ENCODE measurements around the gene NOS1. TPM values are rescaled to one million over a fixed set of nuclear protein-coding genes. Genes with fewer than 3 reads are reported as not detected.
"Not testable (repeated sequence)": the region's sequence is repeated elsewhere in the genome, so short reads cannot be mapped to it uniquely, and the experiment has no call there.

The NOS1 gene
- polyA plus RNA-seq, 1 donor from 2014 or later: not detected

DNA sequence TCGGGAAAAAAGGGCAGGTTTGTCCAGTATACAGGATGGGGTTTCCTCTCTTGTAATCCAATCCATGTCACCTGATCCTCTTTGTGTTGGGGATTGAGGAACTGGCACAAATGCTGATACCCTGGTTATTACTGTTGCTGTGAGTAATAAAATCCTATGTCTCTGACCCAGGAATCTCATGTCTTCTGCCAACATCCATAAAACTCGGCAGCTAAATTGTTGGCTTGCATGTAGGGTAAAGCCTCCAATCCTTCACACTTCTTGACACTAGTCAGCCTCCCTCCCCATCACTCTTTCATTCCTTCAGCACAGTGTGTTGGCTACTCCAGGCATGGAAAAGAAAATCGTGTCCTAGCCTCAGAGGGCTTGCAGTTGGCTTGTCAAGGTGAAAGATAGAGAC lies 9.2 kb upstream of the NOS1 start:
- Histone ChIP-seq H3K27me3 (ENCODE audit: insufficient read depth, low read depth, low read length) (no peaks in the 10 kb centered on the region), H3K79me2 (replicated peaks; ENCODE audit: insufficient read depth, low read length) (no peaks in the 10 kb centered on the region), H4K20me1 (ENCODE audit: insufficient read depth) (no peaks in the 10 kb centered on the region), H3K4me2 (ENCODE audit: low read length) (no peak overlapping the region), H3K9me3 (ENCODE audit: low read length) (no peaks in the 10 kb centered on the region), H3K9ac (ENCODE audit: low read length) (no peak overlapping the region), H2AFZ (ENCODE audit: low read depth, low read length) (no peak overlapping the region), H3K9me2 (ENCODE audit: insufficient read depth, low read length) (no peaks in the 10 kb centered on the region), H3K27ac (ENCODE audit: low read length) (no peak overlapping the region), H3K36me3 (ENCODE audit: insufficient read depth, low read length) (no peaks in the 10 kb centered on the region), H3F3A (ENCODE audit: insufficient read depth, low read length, poor library complexity, severe bottlenecking) (no peaks in the 10 kb centered on the region), H3K4me3 (ENCODE audit: low read length) (no peak overlapping the region)
- TF ChIP-seq, protein P1, sequence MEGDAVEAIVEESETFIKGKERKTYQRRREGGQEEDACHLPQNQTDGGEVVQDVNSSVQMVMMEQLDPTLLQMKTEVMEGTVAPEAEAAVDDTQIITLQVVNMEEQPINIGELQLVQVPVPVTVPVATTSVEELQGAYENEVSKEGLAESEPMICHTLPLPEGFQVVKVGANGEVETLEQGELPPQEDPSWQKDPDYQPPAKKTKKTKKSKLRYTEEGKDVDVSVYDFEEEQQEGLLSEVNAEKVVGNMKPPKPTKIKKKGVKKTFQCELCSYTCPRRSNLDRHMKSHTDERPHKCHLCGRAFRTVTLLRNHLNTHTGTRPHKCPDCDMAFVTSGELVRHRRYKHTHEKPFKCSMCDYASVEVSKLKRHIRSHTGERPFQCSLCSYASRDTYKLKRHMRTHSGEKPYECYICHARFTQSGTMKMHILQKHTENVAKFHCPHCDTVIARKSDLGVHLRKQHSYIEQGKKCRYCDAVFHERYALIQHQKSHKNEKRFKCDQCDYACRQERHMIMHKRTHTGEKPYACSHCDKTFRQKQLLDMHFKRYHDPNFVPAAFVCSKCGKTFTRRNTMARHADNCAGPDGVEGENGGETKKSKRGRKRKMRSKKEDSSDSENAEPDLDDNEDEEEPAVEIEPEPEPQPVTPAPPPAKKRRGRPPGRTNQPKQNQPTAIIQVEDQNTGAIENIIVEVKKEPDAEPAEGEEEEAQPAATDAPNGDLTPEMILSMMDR (IDR thresholded peaks at IDR 0.05; ENCODE audit: poor library complexity, severe bottlenecking): no peak

DNA sequence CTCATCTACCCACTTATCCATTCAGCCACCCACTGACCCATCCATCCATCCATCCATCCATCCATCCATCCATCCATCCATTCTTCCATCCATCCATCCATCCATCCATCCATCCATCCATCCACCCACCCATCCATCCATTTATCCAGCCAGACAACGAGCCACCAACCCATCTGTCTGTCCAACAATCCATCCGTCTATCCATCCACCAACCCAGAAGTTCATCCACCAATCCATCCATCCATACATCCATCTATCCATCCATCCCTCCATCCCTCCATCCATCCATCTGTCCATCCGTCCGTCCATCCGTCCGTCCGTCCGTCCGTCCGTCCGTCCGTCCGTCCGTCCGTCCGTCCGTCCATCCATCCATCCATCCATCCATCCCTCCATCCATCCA lies 8.6 kb upstream of the NOS1 start:
- not testable (repeated sequence) for H3K9me2 ChIP-seq (ENCODE audit: insufficient read depth, low read length); H3F3A ChIP-seq (ENCODE audit: insufficient read depth, low read length, poor library complexity, severe bottlenecking); H2AFZ ChIP-seq (ENCODE audit: low read depth, low read length); H3K27ac ChIP-seq (ENCODE audit: low read length); H4K20me1 ChIP-seq (ENCODE audit: insufficient read depth); H3K9ac ChIP-seq (ENCODE audit: low read length); H3K27me3 ChIP-seq (ENCODE audit: insufficient read depth, low read depth, low read length); H3K4me3 ChIP-seq (ENCODE audit: low read length); H3K9me3 ChIP-seq (ENCODE audit: low read length); H3K36me3 ChIP-seq (ENCODE audit: insufficient read depth, low read length); H3K79me2 ChIP-seq (replicated peaks; ENCODE audit: insufficient read depth, low read length); H3K4me2 ChIP-seq (ENCODE audit: low read length)

DNA sequence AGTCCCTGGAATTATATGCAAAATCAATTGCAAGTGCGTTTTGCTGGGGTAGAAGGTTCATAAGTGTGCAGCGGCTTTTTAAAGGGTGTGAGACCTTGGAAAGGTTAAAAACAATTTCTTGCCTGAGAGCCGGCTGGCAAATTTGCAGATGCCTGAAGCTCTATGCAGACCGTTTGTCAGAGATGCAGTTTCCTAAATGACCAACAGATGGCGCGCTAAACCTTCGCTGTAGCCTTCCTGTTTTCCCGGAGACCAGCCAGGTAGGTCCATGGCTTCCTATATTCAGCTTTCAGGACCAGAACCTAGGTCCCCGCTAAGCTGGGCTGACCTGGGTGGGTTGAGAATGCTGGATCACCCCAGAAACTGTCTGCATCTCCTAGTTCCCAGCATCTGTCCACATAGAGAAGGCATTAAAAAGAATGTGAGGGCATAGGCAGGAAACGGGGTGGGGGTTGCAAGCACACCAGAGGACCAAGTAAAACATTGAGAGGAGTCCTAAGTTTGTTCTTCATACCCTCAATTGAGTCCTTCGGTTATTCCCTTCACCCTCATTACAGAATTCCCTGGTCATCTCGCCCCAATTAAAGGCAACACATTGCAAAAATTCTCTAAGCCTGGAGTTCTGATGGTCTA lies 5.7 kb upstream of the NOS1 start:
- H3K79me2 ChIP-seq (replicated peaks; ENCODE audit: insufficient read depth, low read length): no peaks in the 10 kb centered on the region
- H3K9me2 ChIP-seq (ENCODE audit: insufficient read depth, low read length): no peaks in the 10 kb centered on the region
- H4K20me1 ChIP-seq (ENCODE audit: insufficient read depth): no peaks in the 10 kb centered on the region
- TF ChIP-seq POLR2AphosphoS5 (IDR thresholded peaks at IDR 0.05) (no peak), SMC3 (conservative IDR thresholded peaks at IDR 0.05; ENCODE audit: poor library complexity) (peak; percentile 97), RAD21 (conservative IDR thresholded peaks at IDR 0.05) (peak; percentile 94)
- TF ChIP-seq, protein P1 (IDR thresholded peaks at IDR 0.05; ENCODE audit: poor library complexity, severe bottlenecking): peak; percentile 96
- no peaks in the 10 kb centered on the region for H3K36me3 ChIP-seq (ENCODE audit: insufficient read depth, low read length)
- H3K27ac ChIP-seq (ENCODE audit: low read length): no peak overlapping the region
- H3K4me2 ChIP-seq (ENCODE audit: low read length): no peak overlapping the region
- H2AFZ ChIP-seq (ENCODE audit: low read depth, low read length): no peak overlapping the region
- H3K27me3 ChIP-seq (ENCODE audit: insufficient read depth, low read depth, low read length): peaks cover 29% of the 10 kb centered on the region
- no peaks in the 10 kb centered on the region for H3K9me3 ChIP-seq (ENCODE audit: low read length)
- H3K4me3 ChIP-seq (ENCODE audit: low read length): no peak overlapping the region
- no peaks in the 10 kb centered on the region for H3F3A ChIP-seq (ENCODE audit: insufficient read depth, low read length, poor library complexity, severe bottlenecking)
- no peak overlapping the region for H3K9ac ChIP-seq (ENCODE audit: low read length)

DNA sequence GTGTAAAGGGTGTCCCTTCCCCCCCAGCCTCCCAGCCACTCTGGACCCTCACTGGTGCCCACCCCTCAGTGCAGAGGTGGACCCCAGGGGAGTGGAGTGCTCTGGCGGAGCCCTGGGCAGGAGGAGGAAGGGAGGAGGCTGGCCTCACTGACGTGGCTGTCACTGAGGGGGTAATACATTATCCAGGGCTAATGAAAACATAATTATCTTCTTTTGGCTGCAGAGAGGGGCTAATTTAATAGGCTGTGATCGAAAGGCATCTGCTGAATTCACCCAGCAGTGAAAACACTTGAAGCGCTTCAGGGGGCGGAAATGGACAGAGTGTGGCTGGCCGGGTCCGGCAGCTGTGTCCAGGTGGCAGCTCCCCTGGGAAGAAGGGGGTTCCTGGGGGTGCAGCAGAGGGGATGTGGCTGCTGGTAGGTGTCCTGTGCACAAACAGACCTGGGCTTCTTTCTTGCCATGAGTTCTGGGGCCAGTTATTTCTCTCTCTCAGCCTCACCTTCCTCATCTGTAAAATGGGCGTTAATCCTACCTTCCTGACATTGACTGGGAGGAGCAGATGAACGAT lies 3.7 kb upstream of the NOS1 start:
- H2AFZ ChIP-seq (ENCODE audit: low read depth, low read length): no peak overlapping the region
- H3K27me3 ChIP-seq (ENCODE audit: insufficient read depth, low read depth, low read length): peaks cover 49% of the 10 kb centered on the region
- no peaks in the 10 kb centered on the region for H4K20me1 ChIP-seq (ENCODE audit: insufficient read depth)
- no peaks in the 10 kb centered on the region for H3K9me3 ChIP-seq (ENCODE audit: low read length)
- TF ChIP-seq MXI1 (conservative IDR thresholded peaks at IDR 0.05; ENCODE audit: poor library complexity, severe bottlenecking) (no peak), SMC3 (conservative IDR thresholded peaks at IDR 0.05; ENCODE audit: poor library complexity) (no peak), EP300 (conservative IDR thresholded peaks at IDR 0.05; ENCODE audit: poor library complexity, severe bottlenecking) (no peak), POLR2AphosphoS5 (IDR thresholded peaks at IDR 0.05) (no peak)
- TF ChIP-seq, protein P2, sequence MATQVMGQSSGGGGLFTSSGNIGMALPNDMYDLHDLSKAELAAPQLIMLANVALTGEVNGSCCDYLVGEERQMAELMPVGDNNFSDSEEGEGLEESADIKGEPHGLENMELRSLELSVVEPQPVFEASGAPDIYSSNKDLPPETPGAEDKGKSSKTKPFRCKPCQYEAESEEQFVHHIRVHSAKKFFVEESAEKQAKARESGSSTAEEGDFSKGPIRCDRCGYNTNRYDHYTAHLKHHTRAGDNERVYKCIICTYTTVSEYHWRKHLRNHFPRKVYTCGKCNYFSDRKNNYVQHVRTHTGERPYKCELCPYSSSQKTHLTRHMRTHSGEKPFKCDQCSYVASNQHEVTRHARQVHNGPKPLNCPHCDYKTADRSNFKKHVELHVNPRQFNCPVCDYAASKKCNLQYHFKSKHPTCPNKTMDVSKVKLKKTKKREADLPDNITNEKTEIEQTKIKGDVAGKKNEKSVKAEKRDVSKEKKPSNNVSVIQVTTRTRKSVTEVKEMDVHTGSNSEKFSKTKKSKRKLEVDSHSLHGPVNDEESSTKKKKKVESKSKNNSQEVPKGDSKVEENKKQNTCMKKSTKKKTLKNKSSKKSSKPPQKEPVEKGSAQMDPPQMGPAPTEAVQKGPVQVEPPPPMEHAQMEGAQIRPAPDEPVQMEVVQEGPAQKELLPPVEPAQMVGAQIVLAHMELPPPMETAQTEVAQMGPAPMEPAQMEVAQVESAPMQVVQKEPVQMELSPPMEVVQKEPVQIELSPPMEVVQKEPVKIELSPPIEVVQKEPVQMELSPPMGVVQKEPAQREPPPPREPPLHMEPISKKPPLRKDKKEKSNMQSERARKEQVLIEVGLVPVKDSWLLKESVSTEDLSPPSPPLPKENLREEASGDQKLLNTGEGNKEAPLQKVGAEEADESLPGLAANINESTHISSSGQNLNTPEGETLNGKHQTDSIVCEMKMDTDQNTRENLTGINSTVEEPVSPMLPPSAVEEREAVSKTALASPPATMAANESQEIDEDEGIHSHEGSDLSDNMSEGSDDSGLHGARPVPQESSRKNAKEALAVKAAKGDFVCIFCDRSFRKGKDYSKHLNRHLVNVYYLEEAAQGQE (IDR thresholded peaks at IDR 0.05; ENCODE audit: borderline replicate concordance): no peak
- no peak overlapping the region for H3K27ac ChIP-seq (ENCODE audit: low read length)
- no peaks in the 10 kb centered on the region for H3K9me2 ChIP-seq (ENCODE audit: insufficient read depth, low read length)
- no peaks in the 10 kb centered on the region for H3K36me3 ChIP-seq (ENCODE audit: insufficient read depth, low read length)
- no peak overlapping the region for H3K4me3 ChIP-seq (ENCODE audit: low read length)
- H3K4me2 ChIP-seq (ENCODE audit: low read length): no peak overlapping the region
- H3K79me2 ChIP-seq (replicated peaks; ENCODE audit: insufficient read depth, low read length): no peaks in the 10 kb centered on the region
- H3K9ac ChIP-seq (ENCODE audit: low read length): no peak overlapping the region
- no peaks in the 10 kb centered on the region for H3F3A ChIP-seq (ENCODE audit: insufficient read depth, low read length, poor library complexity, severe bottlenecking)
